ENCODE measurements around the gene TREML1. TPM values are rescaled to one million over a fixed set of nuclear protein-coding genes. Genes with fewer than 3 reads are reported as not detected.

The TREML1 gene
- total and polyA plus RNA-seq, 2 of the 4 experiments (the other 2 are of a cell fraction), result not detected

DNA sequence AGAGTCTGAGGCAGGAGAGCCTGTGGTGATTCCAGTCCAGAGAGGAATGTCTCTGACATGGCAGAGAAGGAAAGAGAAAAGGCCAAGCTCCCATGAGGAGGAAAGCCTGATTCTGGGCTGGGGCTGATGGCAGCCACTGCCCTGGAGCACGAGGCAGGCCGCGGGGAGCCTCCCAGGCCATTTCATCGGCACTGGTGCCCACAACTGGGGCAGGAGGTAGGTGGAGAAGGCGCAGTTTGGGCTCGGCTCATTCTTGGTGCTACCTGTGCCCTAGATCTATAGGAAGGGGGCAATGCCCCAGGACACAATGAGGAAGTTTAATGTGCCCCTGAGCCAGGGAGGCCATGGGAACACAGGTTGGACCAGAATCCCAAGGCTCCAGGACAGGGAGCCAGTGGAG is 2.6 kb upstream of the TREML1 start:
- DNase-seq, result no peak
- Histone ChIP-seq H2BK15ac (ENCODE audit: low read depth, low read length) (no peak overlapping the region), H3K4me3 (ENCODE audit: insufficient read depth, low read depth, low read length) (no peak overlapping the region), H3K27ac (ENCODE audit: insufficient read depth, low read length) (no peak overlapping the region), H3K9ac (ENCODE audit: low read depth, low read length) (no peak overlapping the region), H3K36me3 (ENCODE audit: control insufficient read depth, insufficient read depth, low read length) (no peaks in the 10 kb centered on the region), H4K20me1 (ENCODE audit: insufficient read depth, low read length) (no peaks in the 10 kb centered on the region), H2AK9ac (replicated peaks; ENCODE audit: low read depth, low read length, poor library complexity) (peak overlapping the region; percentile 37), H2AFZ (replicated peaks; ENCODE audit: low read length, poor library complexity) (no peak overlapping the region), H3K9me3 (ENCODE audit: control insufficient read depth, insufficient read depth, low read length) (no peaks in the 10 kb centered on the region), H3K27me3 (ENCODE audit: control insufficient read depth, insufficient read depth, low read length) (no peaks in the 10 kb centered on the region; the same call in 1 of the 2 replicates), H4K91ac (ENCODE audit: insufficient read depth, low read depth, low read length) (no peak overlapping the region), H3K23ac (ENCODE audit: low read depth, low read length) (no peak overlapping the region), H3K14ac (replicated peaks; ENCODE audit: low read depth, low read length) (no peak overlapping the region), H3K9me1 (ENCODE audit: insufficient read depth, low read length) (no peaks in the 10 kb centered on the region), H3K4me2 (ENCODE audit: low read depth, low read length) (no peak overlapping the region), H3K79me1 (ENCODE audit: low read depth in 1 of 2, low read length in 2 of 2) (no peaks in the 10 kb centered on the region), H2BK5ac (ENCODE audit: low read depth, low read length, poor library complexity, severe bottlenecking) (no peak overlapping the region), H4K5ac (ENCODE audit: low read depth, low read length) (no peak overlapping the region), H3K4me1 (ENCODE audit: control insufficient read depth, insufficient read depth, low read length) (peaks cover 6% of the 10 kb centered on the region; the same call in 1 of the 2 replicates), H3K4ac (ENCODE audit: low read depth, low read length) (no peak overlapping the region), H2BK120ac (ENCODE audit: low read depth, low read length) (no peak overlapping the region), H4K8ac (ENCODE audit: low read depth in 2 of 2, low read length in 2 of 2) (no peak overlapping the region), H3K56ac (ENCODE audit: extremely low read depth, insufficient read depth, low read length) (no peak overlapping the region), H3K18ac (ENCODE audit: low read depth, low read length) (no peak overlapping the region), H2BK20ac (ENCODE audit: low read depth, low read length) (no peak overlapping the region), H2AK5ac (ENCODE audit: low read depth, low read length) (no peak overlapping the region)
- no CpG with 5 or more reads among the region's 6 CpGs for WGBS, 2 experiments (ENCODE audit: extremely low coverage in 2 of 2, insufficient read length in 1 of 2)
- intact Hi-C loops (cut with micrococcal nuclease) (no loop called here), dilution Hi-C loops (cut with HindIII; ENCODE audit: low sequenced_read_pairs, unreplicated experiment) (no loop called here), in situ Hi-C loops (cut with MboI; ENCODE audit: low sequenced_read_pairs) (no loop called here)
- TF ChIP-seq CHD1 (IDR thresholded peaks at IDR 0.05; ENCODE audit: low read depth, low read length), result no peak
- TF ChIP-seq, protein P1, sequence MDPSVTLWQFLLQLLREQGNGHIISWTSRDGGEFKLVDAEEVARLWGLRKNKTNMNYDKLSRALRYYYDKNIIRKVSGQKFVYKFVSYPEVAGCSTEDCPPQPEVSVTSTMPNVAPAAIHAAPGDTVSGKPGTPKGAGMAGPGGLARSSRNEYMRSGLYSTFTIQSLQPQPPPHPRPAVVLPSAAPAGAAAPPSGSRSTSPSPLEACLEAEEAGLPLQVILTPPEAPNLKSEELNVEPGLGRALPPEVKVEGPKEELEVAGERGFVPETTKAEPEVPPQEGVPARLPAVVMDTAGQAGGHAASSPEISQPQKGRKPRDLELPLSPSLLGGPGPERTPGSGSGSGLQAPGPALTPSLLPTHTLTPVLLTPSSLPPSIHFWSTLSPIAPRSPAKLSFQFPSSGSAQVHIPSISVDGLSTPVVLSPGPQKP (IDR thresholded peaks at IDR 0.05; ENCODE audit: borderline replicate concordance, low read depth, low read length), result no peak
- ChIA-PET CTCF (no interaction called here), POLR2A (ENCODE audit: unreplicated experiment) (no interaction called here)
- no TSS peak for BruUV-seq (replicated peaks)
- ATAC-seq (ENCODE audit: low read depth), result no peak

Measured in IMR-90 (cell line).